GM18868 (cell line): ENCODE results near the gene DPY19L3.
"Not testable (repeated sequence)": the region's sequence is repeated elsewhere in the genome, so short reads cannot be mapped to it uniquely, and the experiment has no call there.

ENCODE experiments used
- ATAC-seq: cut with Tn5 transposase; IDR thresholded peaks from one replicate; pipeline ENCODE4 v1.9.1; 2021; ENCODE audit warnings: mild to moderate bottlenecking, moderate library complexity; ENCODE audit not compliant: unreplicated experiment

The DPY19L3 gene

DNA sequence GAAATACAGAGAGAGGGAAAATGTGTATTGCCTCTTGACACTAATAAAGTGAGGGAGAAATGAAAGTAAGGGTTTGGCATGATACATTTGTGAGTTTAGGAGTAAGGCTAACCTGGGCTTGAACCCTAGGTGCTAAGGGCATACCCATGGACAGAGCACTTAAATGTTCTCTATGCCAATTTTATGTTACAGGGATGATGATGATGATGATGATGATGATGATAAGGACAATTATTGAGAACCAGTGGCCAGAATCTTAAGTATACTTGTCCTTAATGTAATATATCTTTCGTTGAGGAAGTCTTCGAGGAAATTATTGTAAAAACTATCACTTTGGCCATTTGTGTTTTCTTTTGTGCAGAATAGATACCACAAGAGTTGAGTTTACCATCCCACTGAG is 33.2 kb downstream of the DPY19L3 start:
- no peak for ATAC-seq

DNA sequence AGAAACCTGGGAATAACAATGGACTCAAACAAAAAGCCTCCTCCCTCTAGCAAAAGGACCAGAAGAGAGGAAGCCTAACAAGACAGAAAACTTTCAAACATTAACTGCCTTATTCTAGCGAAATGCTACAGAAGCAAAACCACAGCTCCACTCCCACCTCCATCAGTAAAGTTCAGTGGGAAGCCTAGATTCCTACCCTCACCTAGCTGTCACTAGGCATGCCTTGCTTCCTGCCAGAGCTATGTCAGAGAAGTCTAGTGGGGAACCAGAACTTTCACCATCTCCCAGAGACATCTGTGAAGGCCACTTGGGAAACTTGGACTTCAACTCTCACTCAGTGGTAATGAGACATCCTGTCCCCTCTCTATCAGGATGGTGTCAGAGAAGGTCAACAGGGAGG is 37.1 kb downstream of the DPY19L3 start:
- ATAC-seq: no peak

DNA sequence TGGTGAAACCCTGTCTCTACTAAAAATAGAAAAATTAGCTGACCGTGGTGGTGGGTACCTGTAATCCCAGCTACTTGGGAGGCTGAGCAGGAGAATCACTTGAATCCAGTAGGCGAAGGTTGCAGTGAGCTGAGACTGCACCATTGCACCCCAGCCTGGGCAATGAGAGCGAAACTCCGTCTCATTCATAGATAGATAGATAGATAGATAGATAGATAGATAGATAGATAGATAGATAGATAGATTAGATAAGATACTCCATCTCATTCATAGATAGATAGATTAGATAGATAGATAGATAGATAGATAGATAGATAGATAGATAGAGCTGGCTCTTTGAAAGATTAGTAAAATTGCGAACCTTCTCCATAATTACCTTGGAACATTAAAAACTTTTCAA is 42.0 kb downstream of the DPY19L3 start:
- ATAC-seq: not testable (repeated sequence)

DNA sequence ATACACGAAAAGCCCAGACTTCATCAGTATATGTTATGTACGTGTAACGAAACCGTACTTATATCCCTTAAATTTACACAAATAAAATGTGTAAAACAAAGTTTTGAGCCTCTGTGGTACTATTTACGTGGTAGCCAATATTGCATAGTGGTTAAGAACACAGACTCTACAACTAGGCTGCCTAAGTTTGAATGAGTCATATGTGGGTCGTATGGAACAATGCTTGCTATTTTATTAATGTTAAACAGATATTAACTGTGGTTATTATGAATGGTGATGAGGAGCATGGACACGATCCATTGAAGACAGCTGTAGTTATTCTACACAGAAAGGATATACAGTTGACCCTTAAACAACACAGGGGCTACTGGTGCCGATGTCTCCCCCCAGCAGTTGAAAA is 42.5 kb downstream of the DPY19L3 start:
- no peak for ATAC-seq

DNA sequence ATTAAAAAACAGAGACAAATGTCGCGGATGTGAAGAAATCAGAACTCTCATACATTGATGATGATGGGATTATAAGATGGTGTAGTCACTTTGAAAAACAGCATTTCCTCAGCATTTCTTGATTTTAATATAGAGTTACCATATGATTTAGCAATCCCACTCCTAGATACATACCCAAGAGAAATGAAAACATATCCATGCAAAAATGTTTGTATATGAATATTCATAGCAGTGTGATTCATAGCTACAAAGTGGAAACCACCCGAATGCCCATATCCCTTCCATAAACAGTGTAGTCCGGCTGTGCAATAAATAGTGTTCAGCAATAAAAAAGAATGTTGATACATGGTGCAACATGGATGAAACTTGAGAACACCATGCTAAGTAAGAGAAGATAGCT is 44.6 kb downstream of the DPY19L3 start:
- ATAC-seq: no peak

DNA sequence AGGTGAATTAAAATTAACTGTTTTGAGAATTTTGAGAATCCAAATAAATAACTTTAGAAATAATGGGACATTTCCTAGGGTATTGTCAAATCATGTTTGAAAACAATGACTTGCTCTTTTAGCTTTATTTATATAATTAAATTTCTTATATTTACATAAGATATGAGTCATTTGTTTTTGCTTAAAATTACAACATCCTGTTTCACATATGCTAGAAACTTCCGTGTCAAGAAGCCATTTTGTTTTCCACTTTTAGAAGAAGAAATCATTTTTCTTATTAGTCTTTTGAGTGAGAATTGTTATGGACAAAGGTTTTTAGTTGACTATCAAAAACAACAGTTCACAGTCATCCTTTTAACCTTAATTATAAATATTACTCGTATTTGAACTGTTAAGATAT is 48.2 kb downstream of the DPY19L3 start:
- ATAC-seq: no peak

DNA sequence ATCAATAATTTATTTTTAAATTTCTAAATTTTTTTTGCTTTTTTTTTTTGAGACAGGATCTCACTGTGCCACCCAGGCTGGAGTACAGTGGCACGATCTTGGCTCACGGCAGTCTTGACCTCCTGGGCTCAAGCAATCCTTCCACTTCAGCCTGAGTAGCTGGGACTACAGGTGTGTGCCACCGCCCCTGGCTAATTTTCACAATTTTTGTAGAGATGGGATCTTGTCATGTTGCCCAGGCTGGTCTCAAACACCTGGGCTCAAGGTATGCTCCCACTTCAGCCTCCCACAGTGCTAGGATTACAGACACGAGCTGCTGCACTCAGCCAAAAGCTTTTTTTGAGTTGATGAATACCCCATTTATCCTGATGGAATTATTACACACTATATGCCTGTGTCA is 50.8 kb downstream of the DPY19L3 start:
- no peak for ATAC-seq

DNA sequence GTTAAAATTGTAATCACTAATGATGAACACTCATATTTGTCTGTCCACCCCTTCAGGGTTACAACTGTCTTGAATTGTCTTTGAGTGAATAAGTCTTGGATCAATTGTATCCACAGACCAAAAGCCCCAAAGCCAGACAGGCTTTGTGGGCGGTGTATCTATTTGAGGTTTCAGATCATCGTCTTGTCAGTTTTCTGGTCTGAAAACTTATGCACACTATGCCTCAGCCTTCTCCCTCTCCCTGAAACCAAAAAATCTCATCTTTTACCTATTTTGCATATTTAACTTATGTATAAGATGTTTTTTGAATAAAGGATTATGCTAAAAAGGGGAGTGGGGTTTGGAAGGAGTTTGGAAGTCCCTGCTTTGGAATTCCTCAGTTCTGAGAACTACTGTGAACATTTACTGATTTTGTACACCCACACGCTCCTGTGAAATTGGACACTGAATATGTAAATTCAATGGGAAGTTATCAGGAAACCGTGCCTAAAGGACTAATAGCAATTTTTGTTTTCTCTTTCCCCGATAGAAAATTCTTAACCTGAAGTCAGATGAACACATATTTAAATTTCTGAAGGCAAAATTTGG is 52.1 kb downstream of the DPY19L3 start:
- peak; percentile 60 for ATAC-seq

DNA sequence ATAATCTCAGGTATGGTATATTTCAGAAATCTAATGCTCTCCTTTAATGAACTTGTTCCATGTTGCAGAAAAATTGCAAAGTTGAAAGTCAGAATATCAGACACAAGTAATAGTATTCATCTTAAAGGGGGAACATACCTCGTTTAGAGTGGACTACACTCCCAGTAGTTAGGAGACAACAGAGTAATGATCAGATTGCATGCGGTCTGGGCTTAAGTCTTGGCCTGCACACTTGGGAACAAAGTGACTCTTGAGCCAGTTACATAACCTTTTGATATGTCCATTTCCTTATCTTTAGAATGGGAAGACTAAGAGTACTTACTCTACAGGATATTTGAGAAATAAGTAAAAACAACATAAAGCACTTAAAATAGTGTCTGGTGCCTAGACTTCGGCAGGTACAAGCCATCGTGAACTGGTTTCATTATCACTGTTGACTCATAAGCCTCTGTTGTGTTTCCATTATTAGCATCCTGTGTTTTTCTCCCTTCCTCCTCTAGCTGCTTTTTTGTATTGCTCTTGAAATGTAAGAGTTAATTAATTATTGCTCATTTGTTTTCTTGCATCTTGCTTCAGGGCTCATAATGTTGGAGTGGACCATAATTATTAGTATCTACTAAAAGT is 53.0 kb downstream of the DPY19L3 start:
- ATAC-seq: peak; percentile 90

DNA sequence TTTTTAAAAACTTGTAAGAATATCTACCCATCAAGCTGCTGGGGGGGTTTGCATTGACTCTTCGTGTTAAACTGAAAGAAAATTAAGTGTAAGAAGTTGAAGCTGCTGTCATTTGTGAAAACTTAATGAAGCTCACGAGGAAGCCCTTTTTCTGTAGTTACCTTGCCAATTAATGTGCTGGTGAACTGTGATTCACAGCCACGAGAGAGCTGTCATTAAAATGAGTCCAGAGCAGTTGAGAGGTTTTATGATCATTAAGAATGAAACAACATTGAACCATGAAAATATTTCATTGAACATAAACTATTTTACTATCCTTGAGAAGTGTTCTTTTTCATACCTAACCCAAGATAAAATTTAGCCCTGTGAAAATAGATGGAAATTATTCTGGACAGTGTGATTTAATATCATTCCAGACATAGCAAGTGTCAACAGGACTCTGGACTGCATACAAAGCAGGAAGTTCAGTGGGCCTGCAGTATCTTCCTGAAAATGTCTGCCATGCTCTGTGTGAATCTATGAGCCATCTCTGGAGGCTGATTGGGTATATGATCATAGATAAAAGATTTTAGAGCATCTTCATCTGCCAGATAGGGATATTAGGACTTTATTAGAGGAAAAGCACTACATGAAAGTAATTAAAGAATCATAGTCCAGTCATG is 53.8 kb downstream of the DPY19L3 start:
- ATAC-seq: no peak

DNA sequence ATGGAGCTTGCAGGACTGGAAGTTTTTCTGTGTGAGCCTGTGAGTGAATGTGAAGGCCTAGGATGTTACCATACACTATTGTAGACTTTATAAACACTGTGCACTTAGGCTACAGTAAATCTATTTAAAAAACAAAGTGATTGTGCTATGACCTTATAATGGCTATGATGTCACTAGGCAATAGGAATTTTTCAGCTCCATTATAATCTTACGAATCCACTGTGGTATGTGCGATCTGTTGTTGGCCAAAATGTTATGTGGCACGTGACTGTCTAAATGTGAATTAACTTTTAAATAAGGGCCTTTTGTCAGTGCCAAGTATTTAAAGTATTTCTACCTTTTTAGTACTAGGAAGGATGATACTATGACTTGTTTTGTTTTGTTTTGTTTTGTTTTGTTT is 54.9 kb downstream of the DPY19L3 start:
- no peak for ATAC-seq

DNA sequence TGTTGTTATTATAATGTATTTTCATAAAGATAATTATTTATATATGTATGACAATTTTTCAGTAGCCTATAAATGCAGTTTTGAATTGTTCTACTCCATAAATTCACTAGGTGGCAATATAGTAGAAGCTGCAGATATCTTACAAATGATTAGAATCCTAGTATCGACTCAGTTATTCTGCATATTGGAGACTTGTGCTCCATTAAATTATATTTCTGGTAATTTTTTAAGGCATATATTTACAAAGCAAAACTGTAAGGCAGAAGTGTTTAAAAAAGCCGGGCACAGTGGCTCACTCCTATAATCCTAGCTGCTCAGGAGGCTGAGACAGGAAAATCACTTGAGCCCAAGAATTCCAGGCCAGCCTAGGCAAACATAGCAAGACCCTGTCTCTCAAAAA is 58.7 kb downstream of the DPY19L3 start:
- ATAC-seq: no peak

DNA sequence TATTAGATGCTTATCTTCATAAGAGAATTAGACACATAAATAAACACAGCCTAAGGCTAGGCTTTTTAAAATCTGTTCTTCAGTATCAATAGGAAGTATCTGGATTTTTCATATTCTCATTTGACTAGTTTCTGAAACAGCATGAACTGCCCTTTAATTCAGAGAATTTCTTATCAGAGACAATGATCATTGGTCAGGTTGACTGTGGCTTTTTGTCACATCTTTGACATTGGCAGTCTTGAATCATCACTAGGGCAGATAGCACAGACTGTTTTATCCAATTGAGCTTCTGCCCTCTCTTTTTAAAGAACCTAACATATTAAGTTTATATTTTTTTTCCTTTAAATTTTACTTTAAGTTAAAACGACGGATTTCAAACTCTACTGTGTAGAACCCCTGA is 59.6 kb downstream of the DPY19L3 start:
- no peak for ATAC-seq

DNA sequence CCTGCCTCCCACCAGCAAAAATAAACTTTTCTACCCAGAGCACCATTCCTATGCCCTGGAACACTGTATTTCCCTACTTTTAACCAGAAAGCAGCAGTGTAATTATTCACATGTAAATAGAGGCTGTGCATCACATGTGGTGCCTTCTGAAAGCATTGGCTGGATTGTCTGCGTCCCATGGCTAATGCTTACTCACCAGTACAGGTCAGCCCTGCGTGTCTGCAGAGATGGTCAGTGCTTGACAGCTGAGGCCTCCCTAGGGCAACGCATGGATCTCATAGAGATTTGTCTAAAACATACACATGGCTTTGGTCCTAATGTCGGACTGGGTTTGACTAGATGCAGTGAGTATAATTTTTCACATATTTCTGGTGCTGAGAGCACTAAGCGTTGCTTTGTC is 64.2 kb downstream of the DPY19L3 start:
- no peak for ATAC-seq

DNA sequence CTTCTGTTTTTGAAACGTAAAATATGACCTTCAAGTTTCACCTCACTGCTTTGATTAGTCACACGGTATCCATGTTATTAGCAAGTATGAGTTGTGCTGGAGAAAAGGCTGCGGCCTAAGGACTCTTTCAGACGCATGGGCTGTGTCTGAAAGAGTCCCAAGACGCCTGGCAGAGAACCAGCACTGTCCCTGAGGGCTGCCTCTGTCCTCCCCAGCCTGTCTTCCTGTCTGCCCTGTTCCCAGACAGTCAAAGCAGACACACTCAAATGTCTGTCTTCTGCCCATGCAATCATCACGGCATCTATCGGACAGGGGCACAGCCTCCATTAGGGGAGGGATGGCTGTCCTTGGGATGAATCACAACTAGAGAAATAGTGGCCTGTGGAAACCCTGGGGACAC is 65.5 kb downstream of the DPY19L3 start:
- no peak for ATAC-seq

DNA sequence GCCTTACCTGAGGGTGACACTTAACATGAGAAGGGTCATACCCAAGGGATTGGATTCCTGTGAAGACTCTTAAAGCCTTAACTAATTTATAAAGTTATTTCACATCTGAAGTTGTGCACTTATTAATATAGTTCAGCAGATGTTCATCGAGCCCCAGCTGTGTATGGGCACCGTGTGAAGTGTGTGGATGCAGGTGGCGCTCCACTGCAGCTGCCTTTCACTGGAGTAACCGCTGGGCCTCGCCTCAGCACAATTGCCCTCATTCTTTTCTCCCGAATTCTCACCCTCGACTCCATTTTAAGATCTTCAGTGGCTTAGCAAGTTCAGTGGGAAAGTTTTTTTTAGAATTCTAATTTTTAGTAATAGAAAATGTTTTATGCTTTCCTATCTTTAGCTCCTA is 66.2 kb downstream of the DPY19L3 start:
- no peak for ATAC-seq

DNA sequence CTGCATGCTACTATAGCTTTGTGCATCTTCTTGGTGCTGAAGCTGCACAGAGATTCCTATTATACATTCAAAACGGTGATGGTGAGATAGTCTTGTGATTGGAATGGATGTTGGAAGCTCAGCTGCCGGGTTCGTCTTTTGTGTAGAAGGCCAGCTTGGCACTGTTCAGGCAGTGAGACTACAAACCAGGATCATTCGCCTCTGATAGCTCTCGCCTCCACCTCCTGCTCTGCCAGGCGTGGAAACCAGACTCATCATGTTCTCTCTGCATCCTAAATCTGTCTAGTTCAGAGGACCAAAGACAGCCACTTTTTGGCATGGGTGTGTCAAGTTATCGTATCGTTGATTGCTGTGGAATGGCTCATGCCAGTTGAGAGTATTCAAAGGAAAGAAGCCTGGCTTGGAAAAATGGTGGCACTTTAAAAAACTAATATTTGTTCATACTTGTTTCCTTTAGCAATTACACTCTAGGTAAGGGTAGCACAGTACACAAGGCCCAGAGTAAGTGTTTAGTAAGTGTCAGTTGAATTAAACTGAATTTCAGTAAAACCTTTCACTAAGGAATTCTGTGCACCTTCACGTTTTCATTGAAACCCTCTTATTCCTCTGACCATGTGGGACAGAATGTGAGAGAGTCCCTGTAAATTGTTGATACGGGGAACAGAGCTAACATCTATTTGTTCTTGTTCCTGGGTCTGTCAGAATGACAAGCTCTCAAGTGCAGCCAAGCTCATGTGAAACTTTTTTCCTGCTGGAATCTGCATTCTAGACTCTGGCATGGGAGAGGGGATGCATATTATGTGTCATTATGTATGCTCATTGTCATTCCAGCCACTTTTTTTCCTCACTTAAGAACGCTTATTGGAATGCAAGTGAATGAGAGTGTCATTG is 69.8 kb downstream of the DPY19L3 start:
- ATAC-seq: no peak

DNA sequence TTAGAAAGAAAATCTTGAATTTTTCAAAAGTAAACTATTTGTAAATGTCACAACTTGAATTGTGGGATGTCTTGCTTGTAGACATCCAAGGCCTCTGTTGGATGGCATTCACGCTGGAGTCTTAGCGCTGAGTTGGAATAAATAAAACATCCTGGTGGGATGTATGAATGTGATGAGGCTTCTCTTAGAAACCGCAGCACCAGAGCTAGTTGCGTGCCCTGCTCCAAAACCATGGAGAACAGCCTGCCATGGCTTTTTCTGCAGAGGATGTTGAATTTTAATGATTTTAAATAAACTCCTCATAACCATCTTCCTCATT is 70.4 kb downstream of the DPY19L3 start:
- no peak for ATAC-seq

DNA sequence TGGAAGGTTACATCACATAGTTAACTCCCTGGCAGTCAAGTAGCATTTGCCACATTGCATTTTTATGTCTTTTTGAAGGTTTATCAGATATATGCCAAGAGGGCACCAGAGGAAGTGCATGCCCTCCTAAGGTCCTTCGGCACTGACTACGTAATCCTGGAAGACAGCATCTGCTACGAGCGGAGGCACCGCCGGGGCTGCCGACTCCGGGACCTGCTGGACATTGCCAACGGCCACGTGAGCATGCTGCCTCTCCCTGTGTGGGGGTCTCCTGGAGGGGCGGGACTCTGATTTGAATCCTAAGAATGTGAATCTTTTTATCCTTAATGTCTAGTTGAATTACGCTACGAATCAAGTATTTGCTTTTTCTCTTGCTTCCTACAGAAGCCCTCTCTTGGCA is 74.8 kb downstream of the DPY19L3 start:
- no peak for ATAC-seq

DNA sequence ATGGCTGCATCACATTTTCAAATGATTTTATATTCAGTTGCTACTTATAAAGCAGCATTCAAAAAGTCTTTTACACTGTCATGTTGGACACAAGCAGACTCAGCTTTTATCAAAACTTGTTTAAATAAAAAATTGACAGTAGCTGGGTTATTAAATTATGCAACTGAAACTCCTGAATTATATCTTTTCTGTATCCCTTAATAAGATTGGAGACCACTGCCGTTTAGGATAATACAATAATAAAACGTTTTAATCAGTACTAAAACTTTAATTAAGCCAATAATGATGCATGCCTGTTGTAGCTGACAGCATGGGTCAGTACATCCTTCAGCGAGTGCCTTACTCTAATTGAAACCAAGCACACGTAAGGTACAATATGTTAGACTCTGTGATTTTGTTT is 78.0 kb downstream of the DPY19L3 start:
- ATAC-seq: no peak

DNA sequence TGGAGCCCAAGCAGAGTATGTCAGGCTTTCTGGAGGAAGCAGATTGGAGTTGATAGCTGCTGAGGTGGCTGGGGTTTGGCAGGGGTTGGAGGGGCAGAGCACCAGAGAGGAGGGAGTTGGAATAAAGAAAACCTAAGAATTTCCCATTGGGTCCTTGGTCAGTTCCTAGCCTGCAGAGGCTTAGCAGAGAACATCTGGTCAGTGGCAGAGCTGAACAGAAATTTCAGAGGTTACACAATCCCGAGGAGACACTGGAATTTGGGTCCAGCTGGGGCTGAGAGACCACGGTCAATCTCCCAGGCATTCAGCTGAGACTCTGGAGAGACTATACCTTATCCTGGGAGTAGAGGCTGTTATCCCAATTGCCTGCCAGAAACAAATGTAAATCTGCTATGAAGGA is 84.4 kb downstream of the DPY19L3 start:
- ATAC-seq: no peak

DNA sequence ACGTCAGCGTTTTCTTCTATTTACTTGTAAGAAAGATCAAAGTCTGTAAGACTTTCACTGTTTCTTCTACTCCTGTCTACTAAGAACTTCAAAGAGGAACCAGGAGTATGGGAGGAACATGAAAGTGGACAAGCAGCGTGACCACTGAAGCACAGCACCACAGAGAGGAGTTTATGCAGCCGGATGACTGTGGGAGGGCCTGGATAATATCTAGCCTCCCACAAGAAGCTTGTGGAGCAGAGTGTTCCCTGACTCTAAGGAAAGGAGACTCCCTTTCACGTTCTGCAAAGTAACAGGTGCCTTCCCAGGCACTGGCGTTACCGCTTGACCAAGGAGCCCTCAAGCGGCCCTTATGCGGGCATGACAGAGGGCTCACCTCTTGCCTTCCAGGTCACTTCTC is 91.8 kb downstream of the DPY19L3 start:
- ATAC-seq: no peak
